Measurements from ENCODE around the gene CHMP6. TPM values are rescaled to one million over a fixed set of nuclear protein-coding genes. Genes with fewer than 3 reads are reported as not detected.
A peak's percentile ranks its signal among the peaks of the same experiment; 100 is the strongest.

The CHMP6 gene
- total RNA-seq, 1 experiment from 2014 or later: 22.0 TPM

GRCh38 chr17:81037798-81038733, 46.4 kb downstream of the CHMP6 start:
- peak overlapping the region; percentile 85; the same call in 1 of the 2 replicates for H3K9ac ChIP-seq (ENCODE audit: low read length)
- TF ChIP-seq JUND (IDR thresholded peaks at IDR 0.05) (no peak), CTCF (IDR thresholded peaks at IDR 0.05 in 2 of 3, conservative IDR thresholded peaks at IDR 0.05 in 1 of 3; ENCODE audit: borderline replicate concordance in 1 of 3, insufficient read depth in 1 of 3, low read depth in 2 of 3, low read length in 2 of 3) (peak in 2 of 3 experiments; percentile 8 to 39; a peak in 2 of 6 replicates)
- POLR2A ChIA-PET: interaction anchor here (1.3 kb wide), 1 partner anchor 57 kb away, joined by 5 read pairs; no protein-coding TSS in a partner anchor

GRCh38 chr17:81039096-81039495, 47.5 kb downstream of the CHMP6 start:
- Histone ChIP-seq H3K4me2 (ENCODE audit: low read length) (peak overlapping the region; percentile 72), H3K9me3 (ENCODE audit: control insufficient read depth in 1 of 2, insufficient read depth in 1 of 2, low read depth in 1 of 2, low read length in 2 of 2) (no peaks in the 10 kb centered on the region), H3K27ac (ENCODE audit: low read depth, low read length) (peak overlapping the region; percentile 94), H3K27me3 (ENCODE audit: insufficient read depth, low read length) (no peaks in the 10 kb centered on the region), H3K9me2 (ENCODE audit: insufficient read depth) (no peaks in the 10 kb centered on the region), H3K9ac (ENCODE audit: low read length) (peak overlapping the region; percentile 64), H2AFZ (ENCODE audit: low read depth, low read length, poor library complexity, severe bottlenecking) (no peak overlapping the region), H3K4me3 (replicated peaks in 1 of 2; ENCODE audit: low read depth in 1 of 2, low read length in 2 of 2) (peak overlapping the region in 1 of 2 experiments; percentile 50; a peak in 2 of 4 replicates), H3K36me3 (ENCODE audit: control insufficient read depth in 1 of 2, insufficient read depth in 2 of 2, low read length in 2 of 2) (peaks cover 3 to 27% of the 10 kb centered on the region in 2 experiments; a peak in 1 of 4 replicates), H4K20me1 (ENCODE audit: insufficient read depth) (peaks cover 7% of the 10 kb centered on the region; the same call in 1 of the 2 replicates), H3K4me1 (ENCODE audit: control insufficient read depth in 1 of 2, insufficient read depth in 2 of 2, low read length in 2 of 2) (peaks cover 84 to 87% of the 10 kb centered on the region in 2 experiments), H3K79me2 (ENCODE audit: insufficient read depth, low read length) (peaks cover 88% of the 10 kb centered on the region)
- TF ChIP-seq SRF (IDR thresholded peaks at IDR 0.05; ENCODE audit: low read depth): no peak
- ChIA-PET CTCF (no interaction called here), POLR2A (no interaction called here), RAD21 (ENCODE audit: low non-redundant PET in 1 of 2, low total read pairs in 2 of 2, uncharacterized antibody in 2 of 2, unreplicated experiment in 2 of 2) (no interaction called here)
- intact Hi-C loops (cut with micrococcal nuclease): no loop called here
- ATAC-seq (no peak), DNase-seq (ENCODE audit: low read depth, low spot score) (no peak)
- no TSS peak for BruUV-seq (replicated peaks)

More at GRCh38 chr17:81037798-81038733, 46.4 kb downstream of the CHMP6 start:
- ATAC-seq (no peak), DNase-seq (ENCODE audit: low read depth, low spot score) (no peak)
- Histone ChIP-seq H3K36me3 (ENCODE audit: control insufficient read depth in 1 of 2, insufficient read depth in 2 of 2, low read length in 2 of 2) (peaks cover 3 to 27% of the 10 kb centered on the region in 2 experiments; a peak in 1 of 4 replicates), H3K9me2 (ENCODE audit: insufficient read depth) (no peaks in the 10 kb centered on the region), H3K4me1 (ENCODE audit: control insufficient read depth in 1 of 2, insufficient read depth in 2 of 2, low read length in 2 of 2) (peaks cover 80 to 84% of the 10 kb centered on the region in 2 experiments), H3K4me2 (ENCODE audit: low read length) (peak overlapping the region; percentile 72), H3K9me3 (ENCODE audit: control insufficient read depth in 1 of 2, insufficient read depth in 1 of 2, low read depth in 1 of 2, low read length in 2 of 2) (no peaks in the 10 kb centered on the region), H3K27me3 (ENCODE audit: insufficient read depth, low read length) (no peaks in the 10 kb centered on the region), H3K27ac (ENCODE audit: low read depth, low read length) (peak overlapping the region; percentile 94), H2AFZ (ENCODE audit: low read depth, low read length, poor library complexity, severe bottlenecking) (no peak overlapping the region), H3K79me2 (ENCODE audit: insufficient read depth, low read length) (peaks cover 78% of the 10 kb centered on the region), H3K4me3 (replicated peaks in 1 of 2; ENCODE audit: low read depth in 1 of 2, low read length in 2 of 2) (no peak overlapping the region), H4K20me1 (ENCODE audit: insufficient read depth) (peaks cover 7% of the 10 kb centered on the region; the same call in 1 of the 2 replicates)
- CTCF ChIA-PET: interaction anchor here (1.4 to 2.4 kb wide), 2 partner anchors 12 to 14 kb away, joined by 5 to 10 read pairs; no protein-coding TSS in a partner anchor
- RAD21 ChIA-PET (ENCODE audit: low non-redundant PET in 1 of 2, low total read pairs in 2 of 2, uncharacterized antibody in 2 of 2, unreplicated experiment in 2 of 2): no interaction called here
- BruUV-seq (replicated peaks): no TSS peak
- intact Hi-C loops (cut with micrococcal nuclease): no loop called here
